Posterior cingulate gyrus (tissue), 11 donors: Measurements from ENCODE around the gene PCDHA11.
"Not testable (repeated sequence)": the region's sequence is repeated elsewhere in the genome, so short reads cannot be mapped to it uniquely, and the experiment has no call there.

Experiments
- DNase-seq, 10 donors: peaks; one replicate each; pipeline versions ENCODE4 v3.0.0 to v3.0.0-alpha.2; 2020 to 2021; ENCODE audit warnings: mixed read lengths in 3 of 10
- intact Hi-C: fragments of 100-400 bp; cut with DNase I; formaldehyde crosslinking; loops from one replicate; pipeline ENCODE4 v1.15.1; 2023

The PCDHA11 gene

GRCh38 chr5:140849831-140850634, 18.7 kb upstream of the PCDHA11 start:
- intact Hi-C loops: not testable (repeated sequence)
- peak in 1 of 10 donors; percentile 77 for DNase-seq

- intact Hi-C loops: no loop called here
- DNase-seq: peak in 1 of 10 donors; percentile 75
Observed at GRCh38 chr5:140855772-140856674, 12.7 kb upstream of the PCDHA11 start, which contains the start of gene PCDHA10. PCDHA10 (plus strand) TSS chr5:140855897; CDS start chr5:140856049, 152 bp downstream.

GRCh38 chr5:140857177-140857986, 11.4 kb upstream of the PCDHA11 start:
- intact Hi-C loops: no loop called here
- DNase-seq: peak in 1 of 10 donors; percentile 81

- intact Hi-C loops: no loop called here
Observed at GRCh38 chr5:140857987-140858240, 10.8 kb upstream of the PCDHA11 start.

GRCh38 chr5:140862441-140863295, 6.1 kb upstream of the PCDHA11 start:
- peak in 1 of 10 donors; percentile 74 for DNase-seq
- intact Hi-C loops: no loop called here

More at GRCh38 chr5:140857987-140858240, 10.8 kb upstream of the PCDHA11 start:
- DNase-seq: no peak

- intact Hi-C loops: loop anchor here (2.0 kb wide), 1 partner anchor 171 kb away; no protein-coding TSS in a partner anchor
- DNase-seq: no peak
Observed at GRCh38 chr5:140869555-140869886, 764 bp downstream of the PCDHA11 start.

GRCh38 chr5:140870221-140871201, 1.8 kb downstream of the PCDHA11 start:
- intact Hi-C loops: no loop called here
- DNase-seq: peak in 3 of 10 donors; percentile 64 to 78 (median 70)

GRCh38 chr5:140875085-140876065, 6.6 kb downstream of the PCDHA11 start, which contains the start of gene PCDHA12:
PCDHA12 (plus strand) TSS chr5:140875308; CDS start chr5:140875473, 165 bp downstream.
- intact Hi-C loops: no loop called here
- no peak for DNase-seq

GRCh38 chr5:140876541-140877261, 7.9 kb downstream of the PCDHA11 start:
- peak in 5 of 10 donors; percentile 3 to 79 (median 57) for DNase-seq
- intact Hi-C loops: not testable (repeated sequence)

GRCh38 chr5:140877262-140877581, 8.5 kb downstream of the PCDHA11 start:
- intact Hi-C loops: no loop called here
- peak in 3 of 10 donors; percentile 22 to 74 (median 71) for DNase-seq

- intact Hi-C loops: loop anchor here (1.0 to 2.0 kb wide), 2 partner anchors 45 to 159 kb away; partner anchors contain the start of gene PCDHAC1
Observed at GRCh38 chr5:140881889-140882590, 13.3 kb downstream of the PCDHA11 start, which contains the start of gene PCDHA13. PCDHA13 (plus strand) TSS chr5:140882124; CDS start chr5:140882269, 145 bp downstream.

GRCh38 chr5:140882591-140882899, 13.8 kb downstream of the PCDHA11 start:
- DNase-seq: peak in 3 of 10 donors; percentile 6 to 55 (median 53)
- intact Hi-C loops: loop anchor here (1.0 to 2.0 kb wide), 2 partner anchors 44 to 159 kb away; partner anchors contain the start of gene PCDHAC1

More at GRCh38 chr5:140881889-140882590, 13.3 kb downstream of the PCDHA11 start, which contains the start of gene PCDHA13:
- peak in 4 of 10 donors; percentile 6 to 62 (median 24) for DNase-seq

GRCh38 chr5:140883373-140883772, 14.6 kb downstream of the PCDHA11 start:
- intact Hi-C loops: loop anchor here (2.0 kb wide), 1 partner anchor 43 kb away; the partner anchor contains the start of gene PCDHAC1
- DNase-seq: peak in 1 of 10 donors; percentile 80

- DNase-seq: peak in 2 of 10 donors; percentile 64 to 82
- intact Hi-C loops: loop anchor here (2.0 kb wide), 1 partner anchor 43 kb away; the partner anchor contains the start of gene PCDHAC1
Observed at GRCh38 chr5:140883927-140884697, 15.4 kb downstream of the PCDHA11 start.

GRCh38 chr5:140916325-140916724, 47.6 kb downstream of the PCDHA11 start:
- intact Hi-C loops: no loop called here

More at GRCh38 chr5:140916325-140916724, 47.6 kb downstream of the PCDHA11 start:
- no peak for DNase-seq
